Measurements from ENCODE around the gene AGBL1.

DNA sequence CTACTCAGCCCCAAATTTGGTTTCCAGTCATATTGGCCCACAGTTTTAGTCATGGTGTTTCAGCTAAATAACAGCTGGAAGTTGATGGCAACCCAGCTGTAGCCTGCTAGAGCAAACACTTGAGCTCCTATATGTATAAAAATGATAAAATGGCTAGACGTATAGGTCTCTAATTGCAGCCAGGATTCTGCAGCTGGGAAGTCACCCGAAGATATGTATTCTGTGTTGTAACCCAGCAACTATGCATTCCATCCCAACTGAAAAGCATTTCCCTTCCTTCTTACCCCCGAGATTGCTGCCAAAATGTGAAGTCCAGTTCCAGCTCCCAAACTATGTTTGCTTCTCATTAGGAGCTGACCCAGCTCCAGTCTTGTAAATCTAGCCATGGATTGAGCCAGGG, 408.4 kb downstream of the AGBL1 start:
- TF ChIP-seq, protein P1, sequence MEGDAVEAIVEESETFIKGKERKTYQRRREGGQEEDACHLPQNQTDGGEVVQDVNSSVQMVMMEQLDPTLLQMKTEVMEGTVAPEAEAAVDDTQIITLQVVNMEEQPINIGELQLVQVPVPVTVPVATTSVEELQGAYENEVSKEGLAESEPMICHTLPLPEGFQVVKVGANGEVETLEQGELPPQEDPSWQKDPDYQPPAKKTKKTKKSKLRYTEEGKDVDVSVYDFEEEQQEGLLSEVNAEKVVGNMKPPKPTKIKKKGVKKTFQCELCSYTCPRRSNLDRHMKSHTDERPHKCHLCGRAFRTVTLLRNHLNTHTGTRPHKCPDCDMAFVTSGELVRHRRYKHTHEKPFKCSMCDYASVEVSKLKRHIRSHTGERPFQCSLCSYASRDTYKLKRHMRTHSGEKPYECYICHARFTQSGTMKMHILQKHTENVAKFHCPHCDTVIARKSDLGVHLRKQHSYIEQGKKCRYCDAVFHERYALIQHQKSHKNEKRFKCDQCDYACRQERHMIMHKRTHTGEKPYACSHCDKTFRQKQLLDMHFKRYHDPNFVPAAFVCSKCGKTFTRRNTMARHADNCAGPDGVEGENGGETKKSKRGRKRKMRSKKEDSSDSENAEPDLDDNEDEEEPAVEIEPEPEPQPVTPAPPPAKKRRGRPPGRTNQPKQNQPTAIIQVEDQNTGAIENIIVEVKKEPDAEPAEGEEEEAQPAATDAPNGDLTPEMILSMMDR (conservative IDR thresholded peaks at IDR 0.05 in 1 of 2, IDR thresholded peaks at IDR 0.05 in 1 of 2; ENCODE audit: extremely low read depth in 1 of 2, insufficient read depth in 1 of 2, low read depth in 1 of 2, low read length in 2 of 2) = no peak
- no peak for TF ChIP-seq EZH2 (IDR thresholded peaks at IDR 0.05; ENCODE audit: borderline replicate concordance, low read length)
